HepG2 (cell line): ENCODE measurements around the gene KDM3A. TPM values are rescaled to one million over a fixed set of nuclear protein-coding genes. Genes with fewer than 3 reads are reported as not detected.

ENCODE experiments used
- FLYWCH1 ChIP-seq: sonication (generic); formaldehyde crosslinking; IDR thresholded peaks from 2 replicates; pipeline ENCODE4 v1.8.1; 2023; ENCODE audit warnings: mild to moderate bottlenecking, missing genetic modification reagents
- JUNB ChIP-seq: sonication (generic); formaldehyde crosslinking; IDR thresholded peaks from 2 replicates; pipeline ENCODE4 v1.8.0; 2022; ENCODE audit warnings: missing genetic modification reagents, mild to moderate bottlenecking, borderline replicate concordance
- NFKBIZ ChIP-seq: IDR thresholded peaks from 2 replicates; pipeline ENCODE4 v1.6.1; 2018; ENCODE audit warnings: missing genetic modification reagents, missing compliant biosample characterization
- PRPF4 ChIP-seq: fragments of 200-400 bp; formaldehyde crosslinking; IDR thresholded peaks from 2 replicates; pipeline ENCODE4 v1.6.1; 2016; ENCODE audit warnings: low read length, low read depth; ENCODE audit not compliant: poor library complexity, severe bottlenecking
- SOX13 ChIP-seq, 3 experiments: fragments of 450-650 bp in 1 of 3; sonication (generic) in 1 of 3; formaldehyde crosslinking in 1 of 3; IDR thresholded peaks in 2 of 3; conservative IDR thresholded peaks in 1 of 3; 2 replicates each; pipeline versions ENCODE4 v1.5.0 to v1.6.1; 2016 to 2020; ENCODE audit warnings: antibody characterized with exemption in 1 of 3, mild to moderate bottlenecking in 1 of 3, missing compliant biosample characterization in 1 of 3, missing genetic modification reagents in 1 of 3, moderate library complexity in 1 of 3
- U2AF1 ChIP-seq: fragments of 200-400 bp; formaldehyde crosslinking; optimal IDR thresholded peaks from 2 replicates; pipeline ENCODE3; 2017; ENCODE audit warnings: mild to moderate bottlenecking, low read depth, low read length
- ZBTB20 ChIP-seq: sonication (generic); formaldehyde crosslinking; IDR thresholded peaks from 2 replicates; pipeline ENCODE4 v1.8.1; 2023; ENCODE audit warnings: missing genetic modification reagents, low read depth, mild to moderate bottlenecking, borderline replicate concordance
- ZBTB8A ChIP-seq: sonication (generic); formaldehyde crosslinking; IDR thresholded peaks from 2 replicates; pipeline ENCODE4 v1.4.0; 2020; ENCODE audit warnings: mild to moderate bottlenecking, low read depth, missing genetic modification reagents, borderline replicate concordance
- ZNF44 ChIP-seq: sonication (generic); formaldehyde crosslinking; IDR thresholded peaks from 2 replicates; pipeline ENCODE4 v1.5.1; 2020; ENCODE audit warnings: mild to moderate bottlenecking, missing genetic modification reagents
- ZNF737 ChIP-seq: sonication (generic); formaldehyde crosslinking; IDR thresholded peaks from 2 replicates; pipeline ENCODE4 v1.5.0; 2020; ENCODE audit warnings: missing genetic modification reagents, mild to moderate bottlenecking, borderline replicate concordance
- polyA plus RNA-seq, 8 experiments: library from polyadenylated mRNA; depleted of rRNA in 3 of 8; stranded (reverse) in 7 of 8; unstranded in 1 of 8; fragments of >200 nt; fragmentation: Illumina TruSeq in 4 of 8; extraction: Trizol in 4 of 8; gene quantifications; 2 replicates each; pipeline versions ENCODE4 v1.2.1 to v1.2.3, GENCODE V29; 2011 to 2016; ENCODE audit warnings: low read depth in 4 of 8, missing spikeins in 1 of 8, mixed read lengths in 1 of 8; ENCODE audit not compliant: insufficient read depth in 1 of 8
- total RNA-seq, 5 experiments: library from RNA; depleted of rRNA; stranded (reverse); fragments of >200 nt; fragmentation: Illumina TruSeq; extraction: Trizol; gene quantifications; 2 replicates each; pipeline ENCODE4 v1.2.3, GENCODE V29; 2016; ENCODE audit warnings: low read depth in 1 of 5
- TF ChIP-seq, protein P1 (sequence below): sonication (generic); formaldehyde crosslinking; IDR thresholded peaks from 2 replicates; pipeline ENCODE4 v1.4.0; 2020; ENCODE audit warnings: missing genetic modification reagents, mild to moderate bottlenecking, borderline replicate concordance
- TF ChIP-seq, protein P2 (sequence below), 2 experiments: IDR thresholded peaks; 2 replicates each; pipeline ENCODE4 v1.6.1; 2011 to 2012; ENCODE audit warnings: low read length in 2 of 2, borderline replicate concordance in 1 of 2, low read depth in 1 of 2, mild to moderate bottlenecking in 1 of 2, moderate library complexity in 1 of 2
- TF ChIP-seq, protein P3 (sequence below): sonication (generic); formaldehyde crosslinking; IDR thresholded peaks from 2 replicates; pipeline ENCODE4 v1.4.0; 2020; ENCODE audit warnings: missing genetic modification reagents, borderline replicate concordance
- TF ChIP-seq, protein P4 (sequence below): sonication (generic); formaldehyde crosslinking; IDR thresholded peaks from 2 replicates; pipeline ENCODE4 v1.4.0; 2020; ENCODE audit warnings: mild to moderate bottlenecking, missing genetic modification reagents, borderline replicate concordance

Gene KDM3A
- total and polyA plus RNA-seq, 2 of the 13 experiments (the other 11 are each of a cell fraction or from before 2014, with no cell fraction given): 21.0 to 70.2 TPM

DNA sequence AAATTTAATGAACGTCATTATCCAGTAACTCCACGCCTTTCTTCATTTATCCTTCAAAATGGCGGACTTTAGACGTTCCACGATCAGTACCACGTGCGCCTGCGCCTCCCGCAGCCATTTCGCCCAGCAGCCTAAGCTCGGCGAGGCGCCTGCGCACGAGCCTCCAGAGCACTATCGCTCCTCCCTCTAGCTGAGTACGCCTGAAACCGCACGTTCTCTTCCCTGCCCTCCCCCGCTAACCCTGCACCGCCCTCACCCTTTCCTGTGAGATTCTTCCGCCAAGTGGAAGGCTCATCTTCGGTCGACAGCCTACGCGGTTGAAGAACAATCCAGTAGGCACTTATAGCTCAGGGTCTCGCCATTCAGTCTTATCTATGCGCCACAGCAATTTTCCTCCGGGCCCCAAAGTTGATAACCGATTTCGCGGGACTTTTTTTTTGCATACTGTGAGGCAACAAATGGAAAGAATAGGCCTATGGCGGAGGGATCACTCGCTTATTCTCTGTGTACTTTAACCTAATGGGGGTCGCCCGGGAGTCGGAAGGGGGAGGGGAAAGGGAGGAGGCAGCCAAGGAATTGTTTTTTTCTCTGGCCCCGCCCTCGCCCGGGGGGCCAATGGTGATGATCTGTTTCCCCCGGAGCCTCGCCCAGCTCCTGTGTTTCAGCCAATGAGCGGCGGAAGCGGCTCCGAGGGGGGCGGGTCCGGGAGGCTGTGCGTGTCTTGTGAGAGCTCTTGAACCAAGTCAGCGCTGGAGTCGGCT is at the start of gene KDM3A (continued):
- TF ChIP-seq, protein P1, sequence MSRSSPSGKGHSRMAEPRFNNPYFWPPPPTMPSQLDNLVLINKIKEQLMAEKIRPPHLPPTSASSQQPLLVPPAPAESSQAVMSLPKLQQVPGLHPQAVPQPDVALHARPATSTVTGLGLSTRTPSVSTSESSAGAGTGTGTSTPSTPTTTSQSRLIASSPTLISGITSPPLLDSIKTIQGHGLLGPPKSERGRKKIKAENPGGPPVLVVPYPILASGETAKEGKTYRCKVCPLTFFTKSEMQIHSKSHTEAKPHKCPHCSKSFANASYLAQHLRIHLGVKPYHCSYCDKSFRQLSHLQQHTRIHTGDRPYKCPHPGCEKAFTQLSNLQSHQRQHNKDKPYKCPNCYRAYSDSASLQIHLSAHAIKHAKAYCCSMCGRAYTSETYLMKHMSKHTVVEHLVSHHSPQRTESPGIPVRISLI: peak; percentile 92
- TF ChIP-seq, protein P2, sequence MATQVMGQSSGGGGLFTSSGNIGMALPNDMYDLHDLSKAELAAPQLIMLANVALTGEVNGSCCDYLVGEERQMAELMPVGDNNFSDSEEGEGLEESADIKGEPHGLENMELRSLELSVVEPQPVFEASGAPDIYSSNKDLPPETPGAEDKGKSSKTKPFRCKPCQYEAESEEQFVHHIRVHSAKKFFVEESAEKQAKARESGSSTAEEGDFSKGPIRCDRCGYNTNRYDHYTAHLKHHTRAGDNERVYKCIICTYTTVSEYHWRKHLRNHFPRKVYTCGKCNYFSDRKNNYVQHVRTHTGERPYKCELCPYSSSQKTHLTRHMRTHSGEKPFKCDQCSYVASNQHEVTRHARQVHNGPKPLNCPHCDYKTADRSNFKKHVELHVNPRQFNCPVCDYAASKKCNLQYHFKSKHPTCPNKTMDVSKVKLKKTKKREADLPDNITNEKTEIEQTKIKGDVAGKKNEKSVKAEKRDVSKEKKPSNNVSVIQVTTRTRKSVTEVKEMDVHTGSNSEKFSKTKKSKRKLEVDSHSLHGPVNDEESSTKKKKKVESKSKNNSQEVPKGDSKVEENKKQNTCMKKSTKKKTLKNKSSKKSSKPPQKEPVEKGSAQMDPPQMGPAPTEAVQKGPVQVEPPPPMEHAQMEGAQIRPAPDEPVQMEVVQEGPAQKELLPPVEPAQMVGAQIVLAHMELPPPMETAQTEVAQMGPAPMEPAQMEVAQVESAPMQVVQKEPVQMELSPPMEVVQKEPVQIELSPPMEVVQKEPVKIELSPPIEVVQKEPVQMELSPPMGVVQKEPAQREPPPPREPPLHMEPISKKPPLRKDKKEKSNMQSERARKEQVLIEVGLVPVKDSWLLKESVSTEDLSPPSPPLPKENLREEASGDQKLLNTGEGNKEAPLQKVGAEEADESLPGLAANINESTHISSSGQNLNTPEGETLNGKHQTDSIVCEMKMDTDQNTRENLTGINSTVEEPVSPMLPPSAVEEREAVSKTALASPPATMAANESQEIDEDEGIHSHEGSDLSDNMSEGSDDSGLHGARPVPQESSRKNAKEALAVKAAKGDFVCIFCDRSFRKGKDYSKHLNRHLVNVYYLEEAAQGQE (IDR thresholded peaks at IDR 0.05; ENCODE audit: borderline replicate concordance in 1 of 2, low read depth in 1 of 2, low read length in 2 of 2): no peak
- TF ChIP-seq ZNF44 (CRISPR knock-in tag) (peak; percentile 99), SOX13 (IDR thresholded peaks at IDR 0.05) (peak; percentile 76), SOX13 (CRISPR knock-in tag; conservative IDR thresholded peaks at IDR 0.05 in 1 of 2, IDR thresholded peaks at IDR 0.05 in 1 of 2) (peak; percentile 66 to 95), ZBTB20 (peak; percentile 99), PRPF4 (peak; percentile 99), FLYWCH1 (CRISPR knock-in tag) (peak; percentile 99), U2AF1 (peak; percentile 82), ZNF737 (CRISPR knock-in tag) (no peak), NFKBIZ (CRISPR knock-in tag) (peak; percentile 98), ZBTB8A (CRISPR knock-in tag) (peak; percentile 90), JUNB (peak; percentile 88)
- TF ChIP-seq, protein P3, sequence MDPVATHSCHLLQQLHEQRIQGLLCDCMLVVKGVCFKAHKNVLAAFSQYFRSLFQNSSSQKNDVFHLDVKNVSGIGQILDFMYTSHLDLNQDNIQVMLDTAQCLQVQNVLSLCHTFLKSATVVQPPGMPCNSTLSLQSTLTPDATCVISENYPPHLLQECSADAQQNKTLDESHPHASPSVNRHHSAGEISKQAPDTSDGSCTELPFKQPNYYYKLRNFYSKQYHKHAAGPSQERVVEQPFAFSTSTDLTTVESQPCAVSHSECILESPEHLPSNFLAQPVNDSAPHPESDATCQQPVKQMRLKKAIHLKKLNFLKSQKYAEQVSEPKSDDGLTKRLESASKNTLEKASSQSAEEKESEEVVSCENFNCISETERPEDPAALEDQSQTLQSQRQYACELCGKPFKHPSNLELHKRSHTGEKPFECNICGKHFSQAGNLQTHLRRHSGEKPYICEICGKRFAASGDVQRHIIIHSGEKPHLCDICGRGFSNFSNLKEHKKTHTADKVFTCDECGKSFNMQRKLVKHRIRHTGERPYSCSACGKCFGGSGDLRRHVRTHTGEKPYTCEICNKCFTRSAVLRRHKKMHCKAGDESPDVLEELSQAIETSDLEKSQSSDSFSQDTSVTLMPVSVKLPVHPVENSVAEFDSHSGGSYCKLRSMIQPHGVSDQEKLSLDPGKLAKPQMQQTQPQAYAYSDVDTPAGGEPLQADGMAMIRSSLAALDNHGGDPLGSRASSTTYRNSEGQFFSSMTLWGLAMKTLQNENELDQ: peak; percentile 97
- TF ChIP-seq, protein P4, sequence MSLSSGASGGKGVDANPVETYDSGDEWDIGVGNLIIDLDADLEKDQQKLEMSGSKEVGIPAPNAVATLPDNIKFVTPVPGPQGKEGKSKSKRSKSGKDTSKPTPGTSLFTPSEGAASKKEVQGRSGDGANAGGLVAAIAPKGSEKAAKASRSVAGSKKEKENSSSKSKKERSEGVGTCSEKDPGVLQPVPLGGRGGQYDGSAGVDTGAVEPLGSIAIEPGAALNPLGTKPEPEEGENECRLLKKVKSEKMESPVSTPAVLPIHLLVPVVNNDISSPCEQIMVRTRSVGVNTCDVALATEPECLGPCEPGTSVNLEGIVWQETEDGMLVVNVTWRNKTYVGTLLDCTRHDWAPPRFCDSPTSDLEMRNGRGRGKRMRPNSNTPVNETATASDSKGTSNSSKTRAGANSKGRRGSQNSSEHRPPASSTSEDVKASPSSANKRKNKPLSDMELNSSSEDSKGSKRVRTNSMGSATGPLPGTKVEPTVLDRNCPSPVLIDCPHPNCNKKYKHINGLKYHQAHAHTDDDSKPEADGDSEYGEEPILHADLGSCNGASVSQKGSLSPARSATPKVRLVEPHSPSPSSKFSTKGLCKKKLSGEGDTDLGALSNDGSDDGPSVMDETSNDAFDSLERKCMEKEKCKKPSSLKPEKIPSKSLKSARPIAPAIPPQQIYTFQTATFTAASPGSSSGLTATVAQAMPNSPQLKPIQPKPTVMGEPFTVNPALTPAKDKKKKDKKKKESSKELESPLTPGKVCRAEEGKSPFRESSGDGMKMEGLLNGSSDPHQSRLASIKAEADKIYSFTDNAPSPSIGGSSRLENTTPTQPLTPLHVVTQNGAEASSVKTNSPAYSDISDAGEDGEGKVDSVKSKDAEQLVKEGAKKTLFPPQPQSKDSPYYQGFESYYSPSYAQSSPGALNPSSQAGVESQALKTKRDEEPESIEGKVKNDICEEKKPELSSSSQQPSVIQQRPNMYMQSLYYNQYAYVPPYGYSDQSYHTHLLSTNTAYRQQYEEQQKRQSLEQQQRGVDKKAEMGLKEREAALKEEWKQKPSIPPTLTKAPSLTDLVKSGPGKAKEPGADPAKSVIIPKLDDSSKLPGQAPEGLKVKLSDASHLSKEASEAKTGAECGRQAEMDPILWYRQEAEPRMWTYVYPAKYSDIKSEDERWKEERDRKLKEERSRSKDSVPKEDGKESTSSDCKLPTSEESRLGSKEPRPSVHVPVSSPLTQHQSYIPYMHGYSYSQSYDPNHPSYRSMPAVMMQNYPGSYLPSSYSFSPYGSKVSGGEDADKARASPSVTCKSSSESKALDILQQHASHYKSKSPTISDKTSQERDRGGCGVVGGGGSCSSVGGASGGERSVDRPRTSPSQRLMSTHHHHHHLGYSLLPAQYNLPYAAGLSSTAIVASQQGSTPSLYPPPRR (CRISPR knock-in tag): peak; percentile 70; the same call in 1 of the 2 replicates
